Islet precursor cell (in vitro differentiated cells): Measurements from ENCODE around the gene AFG1L.
"Not testable (repeated sequence)": the region's sequence is repeated elsewhere in the genome, so short reads cannot be mapped to it uniquely, and the experiment has no call there.

Source experiments
- DNase-seq: peaks from one replicate; pipeline ENCODE4 v3.0.0-alpha.2; 2018

AFG1L gene

DNA sequence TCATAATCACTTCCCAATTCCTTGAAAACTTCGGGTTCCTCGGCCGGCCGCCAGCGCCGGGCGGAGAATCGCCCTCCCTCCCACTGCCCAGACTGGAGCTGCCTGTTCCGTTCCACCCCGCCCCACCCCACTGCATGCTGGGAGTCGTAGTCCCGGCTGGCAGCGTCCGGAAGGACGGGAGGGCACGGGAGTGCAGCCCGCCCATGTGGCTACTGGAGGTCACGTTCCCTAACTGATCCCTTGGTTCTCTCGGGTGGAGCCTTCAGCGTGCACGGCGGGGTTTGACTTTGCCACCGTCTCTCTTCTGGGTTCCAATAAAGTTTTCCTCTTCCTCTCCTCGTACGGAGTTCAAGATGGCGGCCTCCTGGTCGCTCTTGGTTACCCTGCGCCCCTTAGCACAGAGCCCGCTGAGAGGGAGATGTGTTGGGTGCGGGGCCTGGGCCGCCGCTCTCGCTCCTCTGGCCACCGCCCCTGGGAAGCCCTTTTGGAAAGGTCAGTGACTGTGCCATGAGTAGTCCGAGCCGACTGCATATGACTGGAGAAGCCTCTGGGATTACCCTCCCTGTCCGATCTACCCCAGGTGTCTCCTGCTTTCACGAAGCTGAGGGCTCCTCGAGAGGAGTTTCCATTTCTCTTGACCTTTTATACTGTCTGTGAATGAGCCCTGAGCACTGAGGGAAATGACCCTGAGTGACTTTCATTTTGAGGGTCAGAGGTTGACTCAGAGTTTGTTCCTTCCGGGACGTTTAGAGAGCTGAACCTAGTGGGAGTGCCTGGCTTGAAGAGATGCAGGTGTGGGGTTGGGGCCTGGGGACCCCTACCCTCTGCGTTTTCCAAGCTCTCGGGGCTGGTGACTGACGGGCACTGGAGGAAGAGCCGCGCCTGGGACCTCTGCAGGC lies at the start of gene AFG1L:
AFG1L (plus strand) TSS at position 328 of the 899 bp plus-strand sequence; CDS start at position 354, 26 bp downstream.
- peak; percentile 97 for DNase-seq

- not testable (repeated sequence) for DNase-seq
Measured at GRCh38 chr6:108245095-108245494, 49.8 kb upstream of the AFG1L start.

DNA sequence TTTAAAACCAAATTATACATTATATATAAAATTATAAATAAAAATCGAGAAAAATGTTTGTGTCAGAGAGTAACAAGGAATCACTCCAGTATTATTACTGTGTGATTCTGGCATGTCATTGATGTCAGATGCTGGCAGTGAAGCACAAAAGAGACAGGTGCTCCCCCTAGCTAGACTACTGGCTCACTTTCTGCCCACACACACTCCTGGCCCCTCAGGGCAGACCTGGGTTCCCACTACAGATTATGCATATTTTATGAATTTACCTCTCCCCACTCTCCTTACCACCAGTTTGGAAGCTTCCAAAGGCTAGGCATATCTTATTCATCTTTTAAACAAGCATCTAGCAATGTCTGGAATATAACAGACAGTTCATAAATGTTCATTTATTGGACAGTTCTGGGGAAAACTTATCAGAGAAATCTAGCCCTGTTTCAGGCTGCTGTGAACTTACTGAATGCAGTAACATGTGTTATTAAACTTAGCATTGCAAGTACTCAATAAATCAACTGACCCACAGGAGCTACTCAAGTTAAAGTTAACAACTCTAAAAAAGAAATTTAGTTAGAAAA lies 46.8 kb upstream of the AFG1L start:
- DNase-seq = no peak

- DNase-seq = no peak
Measured at GRCh38 chr6:108250240-108250866, 44.5 kb upstream of the AFG1L start.

GRCh38 chr6:108251252-108251651 lies 43.6 kb upstream of the AFG1L start:
- DNase-seq = no peak

GRCh38 chr6:108252055-108252454 lies 42.8 kb upstream of the AFG1L start:
- DNase-seq = peak; percentile 63

DNA sequence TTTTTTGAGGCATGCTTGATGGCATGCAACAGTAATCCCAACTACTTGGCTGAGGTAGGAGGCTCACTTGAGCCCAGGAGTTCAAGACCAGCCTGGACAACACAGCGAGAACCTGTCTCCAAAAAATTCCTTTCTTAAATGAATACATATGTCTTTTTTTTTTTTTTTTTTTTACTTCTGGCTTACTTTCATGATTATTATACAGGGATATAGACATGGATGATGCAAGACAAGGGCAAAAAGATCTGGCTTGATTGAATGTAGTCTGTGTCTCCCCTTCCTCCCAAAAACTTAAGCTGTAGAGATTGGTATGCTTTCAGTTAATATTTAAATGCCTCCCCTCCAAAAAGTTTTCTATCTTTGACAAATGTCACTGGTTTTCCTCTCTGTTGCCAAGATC lies 41.6 kb upstream of the AFG1L start:
- no peak for DNase-seq

DNA sequence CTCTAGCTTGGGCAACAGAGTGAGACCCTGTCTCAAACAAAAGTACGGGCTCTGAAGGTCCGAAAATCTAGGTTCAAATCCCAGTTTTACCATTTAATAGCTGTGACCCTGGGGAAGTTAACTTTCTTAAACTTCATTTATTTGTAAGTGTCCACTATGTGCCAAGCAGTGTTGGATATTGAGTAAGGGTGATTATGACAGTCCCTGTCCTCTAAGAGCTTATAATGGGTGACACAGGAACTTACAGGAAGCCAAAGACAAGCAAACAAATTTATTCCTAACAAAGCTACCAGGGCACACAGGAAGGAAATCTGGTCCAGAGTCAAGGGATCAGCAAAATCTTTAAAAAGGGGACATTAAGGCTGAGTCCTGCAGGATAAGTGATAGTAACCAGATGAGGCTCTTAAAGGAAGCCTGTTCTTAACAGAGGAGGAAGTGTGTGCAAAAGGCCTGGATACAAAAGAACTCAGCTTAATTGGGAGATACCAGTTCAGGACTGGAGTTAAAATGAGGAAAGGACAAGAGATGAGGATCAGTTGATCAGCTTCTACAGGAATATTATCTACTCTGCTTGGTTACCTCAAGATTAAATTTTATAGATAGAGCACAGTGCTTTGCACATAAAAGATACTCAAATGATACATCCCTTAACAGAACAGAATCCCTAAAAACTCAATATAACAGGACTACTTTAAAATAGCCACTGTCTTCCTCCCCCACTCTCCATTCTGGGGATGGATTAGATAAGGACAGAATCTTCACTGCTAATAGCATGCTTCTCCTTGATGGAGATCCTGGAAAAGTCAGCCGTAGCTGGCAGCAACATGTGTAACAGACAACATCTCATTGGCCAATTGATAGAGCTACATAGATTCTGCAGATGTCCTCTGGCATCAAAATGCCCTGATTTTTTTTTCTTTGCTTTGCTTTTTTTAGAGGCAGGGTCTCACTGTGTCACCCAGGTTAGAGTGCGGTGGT lies 40.1 kb upstream of the AFG1L start:
- DNase-seq = no peak

DNA sequence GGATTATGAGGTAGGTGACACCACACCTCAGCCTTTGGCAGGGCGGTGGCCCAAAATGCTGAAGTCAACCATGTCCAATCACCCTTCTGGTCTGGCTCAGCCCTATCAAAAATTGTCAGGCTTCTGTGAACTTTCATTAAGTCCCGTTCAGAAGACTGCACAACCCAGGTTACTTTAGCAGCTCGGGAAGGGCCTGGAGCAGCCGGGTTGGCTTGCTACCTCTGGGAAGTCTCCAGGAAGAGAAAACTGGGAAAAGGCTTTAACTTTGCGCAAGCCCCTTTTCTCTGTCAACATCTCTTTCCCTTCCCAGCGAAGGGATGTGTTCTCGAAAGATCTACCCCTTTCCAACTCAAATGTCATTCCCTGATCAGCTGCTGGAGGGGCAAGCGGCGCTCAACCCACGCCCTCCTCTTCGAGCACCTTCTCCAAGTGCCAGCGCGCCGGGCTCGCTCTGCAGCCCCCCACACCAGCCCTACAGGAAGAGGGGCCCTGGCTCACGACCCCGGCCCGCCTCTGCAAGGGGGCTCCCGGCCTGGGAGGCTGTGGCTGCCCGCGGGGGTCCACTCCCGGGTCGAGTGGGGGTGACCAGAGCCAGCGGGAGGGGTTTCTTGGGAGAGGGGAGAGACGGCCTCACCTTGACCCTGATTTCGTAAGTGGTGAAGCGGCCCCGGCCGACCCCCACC lies 34.6 kb upstream of the AFG1L start:
- peak; percentile 76 for DNase-seq

GRCh38 chr6:108260809-108261569 lies 33.9 kb upstream of the AFG1L start, which contains the start of gene SNX3:
Gene SNX3 (minus strand): TSS chr6:108261040. CDS start chr6:108260921, 119 bp downstream.
- peak; percentile 99 for DNase-seq

DNA sequence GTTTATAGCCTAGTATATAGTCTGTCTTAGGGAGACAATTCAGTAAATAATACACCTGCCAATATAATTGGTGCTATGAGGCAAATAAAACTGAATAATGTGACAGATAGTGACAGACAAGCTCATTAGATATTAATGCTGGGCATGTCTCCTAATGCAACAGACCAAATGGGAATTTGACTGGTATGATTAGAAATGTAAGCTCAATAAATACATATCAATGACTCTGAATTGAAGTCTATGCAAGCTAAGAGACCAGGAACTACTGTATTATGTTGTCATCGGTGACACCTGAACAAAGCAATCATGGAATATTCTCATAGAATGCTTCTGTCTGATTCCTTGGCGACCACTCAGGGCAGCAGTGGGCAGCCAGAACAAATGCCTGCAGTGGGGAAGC lies 31.5 kb upstream of the AFG1L start:
- DNase-seq = no peak

DNA sequence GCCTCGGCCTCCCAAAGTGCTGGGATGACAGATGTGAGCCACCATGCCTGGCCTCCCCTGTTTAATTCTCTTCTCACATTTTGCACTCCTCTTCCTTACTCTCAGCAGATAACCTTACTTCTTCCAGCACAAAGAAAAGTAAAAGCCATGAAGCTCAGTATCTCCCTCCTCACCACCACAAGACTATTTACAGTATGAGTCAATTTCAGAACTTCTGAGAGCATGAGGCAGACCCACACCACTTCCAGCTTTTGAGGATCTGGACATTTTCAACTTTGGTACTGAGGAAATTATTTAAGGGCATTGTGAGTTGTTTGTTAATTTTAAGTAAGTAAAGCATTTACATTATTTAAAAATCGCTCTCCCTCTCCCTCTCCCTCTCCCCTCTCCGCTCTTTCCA lies 26.0 kb upstream of the AFG1L start:
- DNase-seq = no peak

- DNase-seq = not testable (repeated sequence)
Measured at GRCh38 chr6:108269955-108270354, 24.9 kb upstream of the AFG1L start.

- DNase-seq = no peak
Measured at GRCh38 chr6:108274546-108274945, 20.3 kb upstream of the AFG1L start.

DNA sequence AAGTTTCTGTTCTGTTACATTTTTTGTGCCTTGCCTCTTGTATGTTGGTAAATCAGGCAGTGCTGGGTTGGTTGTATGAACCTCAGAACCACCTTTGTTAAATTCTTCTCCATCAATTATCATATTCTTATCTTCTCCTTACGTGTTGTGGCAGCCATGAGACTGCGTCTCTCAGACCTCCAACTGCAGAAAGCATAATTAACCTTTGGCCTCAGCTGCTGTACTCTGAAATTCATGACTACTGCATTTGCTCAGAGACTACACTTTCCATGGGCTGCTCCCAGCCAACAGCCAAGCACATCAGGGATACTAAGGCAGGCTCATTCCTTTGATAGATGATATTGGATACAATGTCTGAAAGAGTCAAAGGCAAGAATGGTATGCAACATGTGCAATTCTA lies 18.9 kb upstream of the AFG1L start:
- DNase-seq = peak; percentile 25

DNA sequence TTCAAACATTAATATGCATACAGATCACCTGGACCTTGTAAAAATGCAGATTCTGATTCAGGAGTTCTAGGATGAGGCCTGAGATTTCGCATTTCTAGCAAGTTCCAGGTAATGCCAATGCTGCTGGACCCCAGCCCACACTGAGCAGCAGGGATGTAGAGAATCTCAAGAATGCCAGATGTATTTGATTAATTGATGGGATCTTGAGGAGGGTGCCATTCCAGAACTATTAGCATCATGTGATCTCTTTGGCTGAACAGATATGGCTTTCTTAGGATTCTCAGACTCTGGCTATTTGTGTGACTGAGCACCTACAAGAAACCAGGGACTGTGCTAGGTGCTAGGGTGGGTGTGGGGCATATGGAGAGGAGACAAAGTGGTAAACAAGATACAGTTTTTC lies 17.6 kb upstream of the AFG1L start:
- DNase-seq = peak; percentile 51

DNA sequence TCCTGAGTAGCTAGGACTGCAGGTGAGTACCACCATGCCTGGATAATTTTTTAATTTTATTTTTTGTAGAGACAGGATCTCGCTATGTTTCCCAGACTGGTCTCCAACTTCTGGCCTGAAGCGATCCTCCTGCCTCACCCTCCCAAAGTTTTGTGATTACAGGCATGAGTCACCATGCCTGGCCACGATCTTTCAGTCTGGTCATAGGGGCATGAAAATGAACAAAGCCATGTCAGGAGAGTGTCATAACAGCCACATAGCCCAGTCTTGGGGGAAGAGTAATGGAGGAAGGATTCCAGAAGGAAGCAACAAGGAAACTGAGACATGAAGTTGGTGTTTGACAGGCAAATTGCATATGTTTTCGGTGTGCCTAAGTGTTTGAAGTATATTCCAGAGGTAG lies 17.0 kb upstream of the AFG1L start:
- DNase-seq = peak; percentile 16

DNA sequence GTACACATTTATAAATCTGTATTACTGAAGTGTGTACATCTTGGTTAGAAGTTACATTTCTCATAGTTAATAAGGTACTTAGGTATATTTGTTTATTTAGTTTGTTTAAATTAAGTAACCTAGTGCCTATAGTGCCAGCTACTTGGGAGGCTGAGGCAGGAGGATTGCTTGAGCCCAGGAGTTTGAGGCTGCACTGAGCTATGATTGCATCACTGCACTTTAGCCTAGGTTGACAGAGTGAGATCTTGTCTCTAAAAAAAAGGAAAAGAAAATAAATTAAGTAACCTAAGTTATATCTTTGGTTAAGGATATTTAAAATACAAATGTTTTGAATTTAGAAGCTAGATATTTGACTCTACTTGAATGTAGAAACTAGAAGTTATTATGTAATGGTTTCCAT lies 9.5 kb upstream of the AFG1L start:
- DNase-seq = no peak

GRCh38 chr6:108286366-108286765 lies 8.5 kb upstream of the AFG1L start:
- no peak for DNase-seq

GRCh38 chr6:108287373-108287772 lies 7.5 kb upstream of the AFG1L start:
- no peak for DNase-seq

DNA sequence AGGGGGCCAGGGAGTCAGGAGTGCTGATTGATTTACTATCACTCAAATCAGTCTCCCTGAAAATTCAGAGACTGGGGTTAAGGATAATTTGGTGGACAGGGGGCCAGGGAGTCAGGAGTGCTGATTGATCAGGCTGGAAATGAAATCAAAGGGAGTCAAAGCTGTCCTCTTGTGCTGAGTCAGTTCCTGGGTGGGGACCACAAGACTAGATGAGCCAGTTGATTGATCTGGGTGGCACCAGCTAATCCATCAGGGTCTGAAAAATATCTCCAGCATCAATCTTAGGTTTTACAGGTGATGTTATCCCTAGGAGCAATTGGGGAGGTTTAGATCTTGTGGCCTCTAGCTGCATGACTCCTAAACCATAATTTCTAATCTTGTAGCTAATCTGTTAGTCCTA lies 6.1 kb upstream of the AFG1L start:
- DNase-seq = no peak
